GM19438 (cell line): Measurements from ENCODE around the gene BACH2.

Experiments
- ATAC-seq: cut with Tn5 transposase; IDR thresholded peaks from one replicate; pipeline ENCODE4 v1.9.1; 2021; ENCODE audit warnings: low read depth; ENCODE audit not compliant: unreplicated experiment

Gene BACH2

GRCh38 chr6:90107371-90107770 lies 189.3 kb downstream of the BACH2 start:
- no peak for ATAC-seq

GRCh38 chr6:90106449-90106848 lies 190.2 kb downstream of the BACH2 start:
- no peak for ATAC-seq

DNA sequence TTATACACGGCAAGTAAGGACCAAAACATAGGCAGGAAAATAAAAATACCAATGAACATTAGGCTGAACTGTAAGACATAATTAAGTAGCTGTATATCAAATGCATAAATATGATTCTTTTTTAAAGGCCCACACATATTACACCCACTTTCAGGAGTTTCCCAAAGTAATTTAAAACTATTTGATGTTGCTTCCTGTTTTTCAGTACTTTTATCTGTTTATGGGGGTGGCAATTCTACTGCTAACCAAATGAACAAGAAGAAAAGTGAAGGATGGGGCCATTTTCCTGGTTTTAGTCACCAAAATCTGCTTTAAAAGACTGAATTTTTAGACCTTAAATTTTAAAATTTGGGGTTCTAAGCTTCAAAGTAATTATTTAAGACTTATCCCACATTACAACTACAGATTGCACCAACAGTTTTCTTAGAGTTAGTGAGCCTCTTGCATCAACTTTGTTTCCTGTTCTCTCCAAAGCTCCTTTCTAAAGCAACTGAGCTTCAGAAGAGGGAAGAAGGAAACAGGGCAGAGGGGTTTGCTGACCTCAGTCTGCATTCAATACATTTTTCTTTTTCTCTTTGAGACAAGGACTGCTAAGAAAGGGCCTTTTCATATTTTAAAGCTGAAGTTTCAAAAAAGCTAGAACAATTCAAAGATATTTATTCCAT lies 191.0 kb downstream of the BACH2 start:
- no peak for ATAC-seq

DNA sequence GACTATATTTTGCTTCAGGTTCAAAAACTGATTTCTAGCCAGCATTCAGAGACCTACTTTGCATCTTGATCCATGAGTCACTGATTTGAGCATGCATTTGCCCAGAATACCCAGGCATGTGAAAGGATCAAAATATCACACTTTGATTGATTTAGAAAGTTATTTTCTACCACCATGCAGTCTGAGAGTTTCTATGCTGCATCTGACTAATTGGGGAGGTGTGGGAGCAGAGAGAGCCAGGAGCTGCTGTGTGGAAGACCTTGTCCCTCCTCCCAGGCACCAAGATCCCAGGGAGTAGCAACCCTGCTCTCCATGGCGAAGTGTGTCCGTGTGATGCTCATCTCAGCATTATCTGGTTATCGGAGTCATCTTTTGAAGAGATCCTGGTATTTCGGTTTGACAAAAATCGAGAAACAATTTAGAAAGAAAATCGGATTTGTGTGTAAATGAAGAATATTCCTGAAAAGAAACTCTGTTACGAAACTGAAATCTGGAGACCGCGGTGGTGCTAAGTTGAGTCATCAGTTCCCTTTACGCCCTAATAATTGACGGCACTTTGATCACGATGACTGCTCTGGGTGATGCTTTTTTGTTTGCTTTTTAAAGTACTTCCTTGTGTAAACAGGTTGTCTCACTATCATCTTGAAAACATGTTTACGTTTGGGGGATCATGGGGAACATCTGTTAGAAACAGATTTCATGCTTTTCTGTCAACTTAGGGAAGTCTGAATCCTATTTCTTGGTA lies 193.4 kb downstream of the BACH2 start:
- peak; percentile 80 for ATAC-seq

DNA sequence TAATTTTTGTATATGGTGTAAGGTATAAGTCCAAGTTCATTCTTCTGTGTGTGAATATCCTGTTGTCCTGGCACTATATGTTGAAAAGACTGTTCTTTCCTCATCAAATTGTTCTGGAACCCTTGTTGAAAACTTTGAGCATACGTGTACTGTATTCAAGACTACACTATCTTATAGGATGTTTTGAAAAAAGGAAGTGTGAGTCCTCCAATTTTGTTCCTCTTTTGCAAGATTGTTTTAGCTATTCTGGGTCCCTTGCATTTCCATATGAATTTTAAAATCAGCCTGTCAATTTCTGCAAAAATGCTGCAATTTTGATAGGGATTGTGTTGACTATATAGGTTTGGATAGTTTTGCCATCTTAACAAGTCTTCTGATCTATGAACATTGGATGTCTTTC lies 195.2 kb downstream of the BACH2 start:
- ATAC-seq: no peak

GRCh38 chr6:90100059-90100665 lies 196.5 kb downstream of the BACH2 start:
- ATAC-seq: no peak

GRCh38 chr6:90098627-90099026 lies 198.0 kb downstream of the BACH2 start:
- no peak for ATAC-seq

DNA sequence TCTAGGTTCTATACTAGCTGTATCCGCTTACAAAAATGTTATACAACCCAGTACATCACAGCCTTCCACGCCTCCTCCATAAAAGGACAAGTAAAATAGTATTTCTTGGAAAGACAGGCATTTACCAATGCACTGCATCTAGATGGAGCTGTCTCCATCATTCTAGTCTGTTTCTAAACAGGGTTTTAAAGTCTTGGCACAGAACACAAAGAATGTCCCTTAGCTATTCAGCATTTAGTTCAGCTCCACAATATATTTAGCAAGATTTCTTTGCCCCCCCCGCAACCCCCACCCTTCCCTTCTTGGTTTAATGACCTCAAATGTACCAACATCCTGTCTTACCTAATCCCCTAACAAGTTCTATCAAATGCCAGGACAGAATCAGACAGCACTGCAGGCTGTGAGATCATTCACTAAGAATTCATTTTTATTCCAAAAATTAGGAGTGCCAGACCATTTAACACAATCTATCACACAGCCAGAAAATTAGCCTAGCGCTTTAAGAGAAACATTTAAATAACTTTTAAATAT lies 198.6 kb downstream of the BACH2 start:
- ATAC-seq: no peak

- ATAC-seq: no peak
Measured at GRCh38 chr6:90097356-90097755, 199.3 kb downstream of the BACH2 start.

- ATAC-seq: no peak
Measured at GRCh38 chr6:90096818-90097217, 199.8 kb downstream of the BACH2 start.

GRCh38 chr6:90095788-90096187 lies 200.9 kb downstream of the BACH2 start:
- no peak for ATAC-seq

- no peak for ATAC-seq
Measured at GRCh38 chr6:90095145-90095544, 201.5 kb downstream of the BACH2 start.

GRCh38 chr6:90093558-90094073 lies 203.0 kb downstream of the BACH2 start:
- no peak for ATAC-seq

- no peak for ATAC-seq
Measured at GRCh38 chr6:90090866-90091265, 205.8 kb downstream of the BACH2 start.

DNA sequence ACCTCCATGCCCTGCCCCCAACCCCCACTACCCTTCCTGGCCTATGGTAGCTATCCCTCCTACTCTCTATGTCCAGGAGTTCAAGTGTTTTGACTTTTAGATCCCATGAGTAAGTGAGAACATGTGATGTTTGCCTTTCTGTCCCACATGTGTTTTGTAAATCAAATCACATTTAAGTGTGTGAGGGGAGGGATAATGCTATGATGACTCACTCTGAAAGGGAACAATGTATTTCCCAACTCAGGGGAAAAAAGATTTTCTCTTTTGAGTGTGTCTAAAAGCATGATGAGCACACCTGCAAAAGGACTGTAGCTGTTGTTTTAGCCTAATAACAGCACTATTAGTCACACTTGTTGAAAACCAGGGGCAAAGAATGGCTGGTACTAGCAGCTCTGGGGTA lies 208.6 kb downstream of the BACH2 start:
- ATAC-seq: no peak

DNA sequence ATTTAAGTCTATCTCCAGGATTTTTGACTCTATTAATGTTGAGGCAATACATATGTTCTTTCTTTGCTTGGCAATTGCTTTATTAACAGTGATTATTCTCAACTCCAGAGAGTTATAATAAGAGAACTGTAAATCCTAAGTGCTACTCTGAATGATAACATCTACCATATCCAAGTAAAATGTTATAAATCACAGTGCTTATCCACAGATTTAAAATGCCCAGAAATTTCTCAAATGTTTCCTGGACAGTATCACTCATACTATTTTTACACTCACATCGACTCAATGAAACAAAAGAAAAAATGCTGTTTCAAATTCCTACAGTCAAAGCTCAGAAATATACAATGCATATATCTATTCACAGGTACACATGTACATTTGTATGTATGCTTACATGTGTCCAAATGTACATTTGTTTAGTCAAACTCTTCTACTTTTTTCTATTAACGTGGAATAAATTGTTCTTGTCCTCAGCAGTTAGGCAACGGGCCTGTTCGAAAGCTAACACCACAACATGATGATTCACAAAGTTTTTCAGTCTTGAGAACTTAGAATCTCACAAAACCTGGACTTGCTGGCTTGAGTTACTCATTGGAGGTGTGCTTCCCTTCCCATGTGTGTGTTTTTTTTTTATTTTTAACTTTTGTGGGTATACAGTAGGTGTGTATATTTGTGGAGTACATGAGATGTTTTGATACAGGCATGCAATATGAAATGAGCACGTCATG lies 209.4 kb downstream of the BACH2 start:
- ATAC-seq: no peak

- no peak for ATAC-seq
Measured at GRCh38 chr6:90086517-90086916, 210.1 kb downstream of the BACH2 start.

- ATAC-seq: no peak
Measured at GRCh38 chr6:90083891-90084290, 212.8 kb downstream of the BACH2 start.

GRCh38 chr6:90082847-90083246 lies 213.8 kb downstream of the BACH2 start:
- no peak for ATAC-seq

- no peak for ATAC-seq
Measured at GRCh38 chr6:90080876-90081481, 215.7 kb downstream of the BACH2 start.
